ENCODE results near the gene ARSI. TPM values are rescaled to one million over a fixed set of nuclear protein-coding genes. Genes with fewer than 3 reads are reported as not detected.

ARSI gene
- total and polyA plus RNA-seq, 2 of the 13 experiments (the other 11 are each of a cell fraction or from before 2014, with no cell fraction given), result 4.2 to 33.9 TPM

DNA sequence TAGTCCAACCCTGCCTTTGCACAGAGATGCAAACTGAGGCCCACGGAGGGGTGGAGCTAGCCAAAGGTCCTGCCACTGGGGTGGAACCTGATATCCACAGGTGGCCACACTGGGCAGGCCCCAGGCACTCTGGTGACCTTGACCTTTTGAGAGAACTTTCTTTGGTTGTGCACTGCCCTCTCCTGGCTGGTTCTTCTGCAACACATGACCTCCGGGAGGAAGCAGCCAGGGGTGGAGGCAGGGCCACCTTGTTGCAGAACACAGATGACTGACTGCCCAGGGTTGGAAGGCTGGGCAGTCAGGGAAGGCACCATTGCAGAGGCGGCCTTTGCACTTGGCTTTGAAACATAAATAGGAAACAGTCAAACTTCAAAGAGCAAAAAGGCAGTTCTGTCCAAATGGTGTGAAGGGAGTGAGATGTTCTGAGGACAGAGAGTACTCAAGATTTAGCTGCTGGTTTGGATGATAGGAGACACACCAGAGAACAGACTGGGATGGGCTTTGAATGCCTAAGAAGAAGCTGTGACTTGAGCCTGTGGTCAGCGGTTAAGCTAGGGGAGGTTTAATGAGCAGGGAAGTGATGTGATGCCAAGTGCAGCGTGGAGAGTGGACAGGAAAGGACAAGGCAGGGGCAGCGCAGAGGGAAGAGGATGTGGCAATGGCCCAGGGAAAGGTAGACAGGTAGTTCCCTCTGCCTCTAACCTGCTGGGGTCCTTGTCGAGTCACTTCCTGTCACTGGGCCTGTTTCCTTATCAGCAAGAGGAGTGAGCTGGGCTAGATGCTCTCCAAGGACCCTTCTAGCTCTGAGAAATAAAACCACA lies 48.0 kb upstream of the ARSI start (continued):
- TF ChIP-seq ZFP41 (CRISPR knock-in tag; IDR thresholded peaks at IDR 0.05; ENCODE audit: borderline replicate concordance), result no peak
- TF ChIP-seq ZNF256 (CRISPR knock-in tag; conservative IDR thresholded peaks at IDR 0.05), result no peak
- no peak for TF ChIP-seq ISX (CRISPR knock-in tag; conservative IDR thresholded peaks at IDR 0.05)
- TF ChIP-seq, protein P1, sequence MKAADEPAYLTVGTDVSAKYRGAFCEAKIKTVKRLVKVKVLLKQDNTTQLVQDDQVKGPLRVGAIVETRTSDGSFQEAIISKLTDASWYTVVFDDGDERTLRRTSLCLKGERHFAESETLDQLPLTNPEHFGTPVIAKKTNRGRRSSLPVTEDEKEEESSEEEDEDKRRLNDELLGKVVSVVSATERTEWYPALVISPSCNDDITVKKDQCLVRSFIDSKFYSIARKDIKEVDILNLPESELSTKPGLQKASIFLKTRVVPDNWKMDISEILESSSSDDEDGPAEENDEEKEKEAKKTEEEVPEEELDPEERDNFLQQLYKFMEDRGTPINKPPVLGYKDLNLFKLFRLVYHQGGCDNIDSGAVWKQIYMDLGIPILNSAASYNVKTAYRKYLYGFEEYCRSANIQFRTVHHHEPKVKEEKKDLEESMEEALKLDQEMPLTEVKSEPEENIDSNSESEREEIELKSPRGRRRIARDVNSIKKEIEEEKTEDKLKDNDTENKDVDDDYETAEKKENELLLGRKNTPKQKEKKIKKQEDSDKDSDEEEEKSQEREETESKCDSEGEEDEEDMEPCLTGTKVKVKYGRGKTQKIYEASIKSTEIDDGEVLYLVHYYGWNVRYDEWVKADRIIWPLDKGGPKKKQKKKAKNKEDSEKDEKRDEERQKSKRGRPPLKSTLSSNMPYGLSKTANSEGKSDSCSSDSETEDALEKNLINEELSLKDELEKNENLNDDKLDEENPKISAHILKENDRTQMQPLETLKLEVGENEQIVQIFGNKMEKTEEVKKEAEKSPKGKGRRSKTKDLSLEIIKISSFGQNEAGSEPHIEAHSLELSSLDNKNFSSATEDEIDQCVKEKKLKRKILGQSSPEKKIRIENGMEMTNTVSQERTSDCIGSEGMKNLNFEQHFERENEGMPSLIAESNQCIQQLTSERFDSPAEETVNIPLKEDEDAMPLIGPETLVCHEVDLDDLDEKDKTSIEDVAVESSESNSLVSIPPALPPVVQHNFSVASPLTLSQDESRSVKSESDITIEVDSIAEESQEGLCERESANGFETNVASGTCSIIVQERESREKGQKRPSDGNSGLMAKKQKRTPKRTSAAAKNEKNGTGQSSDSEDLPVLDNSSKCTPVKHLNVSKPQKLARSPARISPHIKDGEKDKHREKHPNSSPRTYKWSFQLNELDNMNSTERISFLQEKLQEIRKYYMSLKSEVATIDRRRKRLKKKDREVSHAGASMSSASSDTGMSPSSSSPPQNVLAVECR (CRISPR knock-in tag; IDR thresholded peaks at IDR 0.05; ENCODE audit: borderline replicate concordance), result peak; percentile 76; the same call in 1 of the 2 replicates
- no peak for TF ChIP-seq ZNF83 (CRISPR knock-in tag; IDR thresholded peaks at IDR 0.05; ENCODE audit: borderline replicate concordance)
- TF ChIP-seq MED1 (CRISPR knock-in tag; IDR thresholded peaks at IDR 0.05), result peak; percentile 73
- no peak for TF ChIP-seq ZNF460 (CRISPR knock-in tag; IDR thresholded peaks at IDR 0.05; ENCODE audit: borderline replicate concordance)
- TF ChIP-seq ZNF501 (CRISPR knock-in tag; IDR thresholded peaks at IDR 0.05), result peak; percentile 91
- TF ChIP-seq, protein P2, sequence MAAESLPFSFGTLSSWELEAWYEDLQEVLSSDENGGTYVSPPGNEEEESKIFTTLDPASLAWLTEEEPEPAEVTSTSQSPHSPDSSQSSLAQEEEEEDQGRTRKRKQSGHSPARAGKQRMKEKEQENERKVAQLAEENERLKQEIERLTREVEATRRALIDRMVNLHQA (CRISPR knock-in tag; IDR thresholded peaks at IDR 0.05), result no peak
- TF ChIP-seq ZNF446 (CRISPR knock-in tag; IDR thresholded peaks at IDR 0.05), result no peak
- no peak for TF ChIP-seq AGO2 (optimal IDR thresholded peaks at IDR 0.05; ENCODE audit: low read depth, low read length)
- TF ChIP-seq CHCHD3 (CRISPR knock-in tag; IDR thresholded peaks at IDR 0.05), result no peak
- TF ChIP-seq ZFP37 (CRISPR knock-in tag; IDR thresholded peaks at IDR 0.05; ENCODE audit: borderline replicate concordance), result 0 out of 2 replicates have a peak, but pooled peaks have one; percentile 55
- TF ChIP-seq MYNN (CRISPR knock-in tag; IDR thresholded peaks at IDR 0.05; ENCODE audit: low read depth), result no peak
- TF ChIP-seq, protein P3, sequence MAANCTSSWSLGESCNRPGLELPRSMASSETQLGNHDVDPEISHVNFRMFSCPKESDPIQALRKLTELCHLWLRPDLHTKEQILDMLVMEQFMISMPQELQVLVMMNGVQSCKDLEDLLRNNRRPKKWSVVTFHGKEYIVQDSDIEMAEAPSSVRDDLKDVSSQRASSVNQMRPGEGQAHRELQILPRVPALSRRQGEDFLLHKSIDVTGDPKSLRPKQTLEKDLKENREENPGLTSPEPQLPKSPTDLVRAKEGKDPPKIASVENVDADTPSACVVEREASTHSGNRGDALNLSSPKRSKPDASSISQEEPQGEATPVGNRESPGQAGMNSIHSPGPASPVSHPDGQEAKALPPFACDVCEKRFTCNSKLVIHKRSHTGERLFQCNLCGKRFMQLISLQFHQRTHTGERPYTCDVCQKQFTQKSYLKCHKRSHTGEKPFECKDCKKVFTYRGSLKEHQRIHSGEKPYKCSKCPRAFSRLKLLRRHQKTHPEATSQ (CRISPR knock-in tag; IDR thresholded peaks at IDR 0.05; ENCODE audit: borderline replicate concordance), result no peak
- TF ChIP-seq SMAD1 (CRISPR knock-in tag; IDR thresholded peaks at IDR 0.05; ENCODE audit: borderline replicate concordance, low read depth), result no peak
- TF ChIP-seq ZNF777 (CRISPR knock-in tag; IDR thresholded peaks at IDR 0.05), result no peak
- TF ChIP-seq, protein P4, sequence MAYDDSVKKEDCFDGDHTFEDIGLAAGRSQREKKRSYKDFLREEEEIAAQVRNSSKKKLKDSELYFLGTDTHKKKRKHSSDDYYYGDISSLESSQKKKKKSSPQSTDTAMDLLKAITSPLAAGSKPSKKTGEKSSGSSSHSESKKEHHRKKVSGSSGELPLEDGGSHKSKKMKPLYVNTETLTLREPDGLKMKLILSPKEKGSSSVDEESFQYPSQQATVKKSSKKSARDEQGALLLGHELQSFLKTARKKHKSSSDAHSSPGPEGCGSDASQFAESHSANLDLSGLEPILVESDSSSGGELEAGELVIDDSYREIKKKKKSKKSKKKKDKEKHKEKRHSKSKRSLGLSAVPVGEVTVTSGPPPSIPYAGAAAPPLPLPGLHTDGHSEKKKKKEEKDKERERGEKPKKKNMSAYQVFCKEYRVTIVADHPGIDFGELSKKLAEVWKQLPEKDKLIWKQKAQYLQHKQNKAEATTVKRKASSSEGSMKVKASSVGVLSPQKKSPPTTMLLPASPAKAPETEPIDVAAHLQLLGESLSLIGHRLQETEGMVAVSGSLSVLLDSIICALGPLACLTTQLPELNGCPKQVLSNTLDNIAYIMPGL (CRISPR knock-in tag; IDR thresholded peaks at IDR 0.05; ENCODE audit: borderline replicate concordance in 1 of 2, low read depth in 1 of 2), result peak; percentile 78 to 86; a peak in 3 of 4 replicates
- TF ChIP-seq, protein P5, sequence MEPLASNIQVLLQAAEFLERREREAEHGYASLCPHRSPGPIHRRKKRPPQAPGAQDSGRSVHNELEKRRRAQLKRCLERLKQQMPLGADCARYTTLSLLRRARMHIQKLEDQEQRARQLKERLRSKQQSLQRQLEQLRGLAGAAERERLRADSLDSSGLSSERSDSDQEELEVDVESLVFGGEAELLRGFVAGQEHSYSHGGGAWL (CRISPR knock-in tag; IDR thresholded peaks at IDR 0.05), result no peak
- TF ChIP-seq MED13 (CRISPR knock-in tag; IDR thresholded peaks at IDR 0.05), result no peak
